Activated T-cell treated with anti-CD3 and anti-CD28 coated beads, Interleukin-2, amount 50 U/mL, for 4 hours (primary cell): ENCODE measurements around the gene PCBD1. TPM values are rescaled to one million over a fixed set of nuclear protein-coding genes. Genes with fewer than 3 reads are reported as not detected.
A peak's percentile ranks its signal among the peaks of the same experiment; 100 is the strongest.

Experiments used
- ATAC-seq, 2 donors: fragments of 200-7000 bp; cut with Tn5 transposase; one replicate each; pipeline ENCODE4 v1.10.0; 2021
- DNase-seq: peaks from one replicate; pipeline ENCODE4 v3.0.0-alpha.2; 2020
- H3K27me3 Mint-ChIP-seq: one replicate; pipeline ENCODE4 v1.8.0; 2021; ENCODE audit warnings: low read depth, mixed read lengths
- H3K36me3 Mint-ChIP-seq: one replicate; pipeline ENCODE4 v1.8.0; 2022; ENCODE audit warnings: mixed read lengths; ENCODE audit not compliant: insufficient read depth
- H3K4me1 Mint-ChIP-seq: one replicate; pipeline ENCODE4 v1.8.0; 2021; ENCODE audit warnings: low read depth, mixed read lengths
- H3K4me3 Mint-ChIP-seq: one replicate; pipeline ENCODE4 v1.8.0; 2021; ENCODE audit warnings: mild to moderate bottlenecking, moderate library complexity, mixed read lengths
- H3K9me3 Mint-ChIP-seq: one replicate; pipeline ENCODE4 v1.8.0; 2021; ENCODE audit warnings: mixed read lengths
- total RNA-seq, 3 donors: library from RNA; stranded (reverse); gene quantifications; one replicate each; pipeline ENCODE4 v1.2.1, GENCODE V29; 2021

PCBD1 gene
- total RNA-seq, 3 donors from 2014 or later, result 27.9 to 30.9 (median 28.8) TPM

GRCh38 chr10:70849582-70850016 lies 38.8 kb downstream of the PCBD1 start:
- Mint-ChIP-seq H3K36me3 (peaks cover 47% of the 10 kb centered on the region), H3K27me3 (no peaks in the 10 kb centered on the region), H3K9me3 (no peaks in the 10 kb centered on the region), H3K4me1 (peaks cover 13% of the 10 kb centered on the region), H3K4me3 (no peak overlapping the region)
- DNase-seq, result no peak
- no peak for ATAC-seq

GRCh38 chr10:70847659-70848360 lies 40.6 kb downstream of the PCBD1 start:
- peaks cover 49% of the 10 kb centered on the region for H3K36me3 Mint-ChIP-seq
- no peaks in the 10 kb centered on the region for H3K9me3 Mint-ChIP-seq
- DNase-seq (no peak), ATAC-seq (peak; percentile 51 to 63)
- H3K4me3 Mint-ChIP-seq, result no peak overlapping the region
- peaks cover 16% of the 10 kb centered on the region for H3K4me1 Mint-ChIP-seq
- H3K27me3 Mint-ChIP-seq, result no peaks in the 10 kb centered on the region

- ATAC-seq (no peak), DNase-seq (no peak)
- Mint-ChIP-seq H3K36me3 (peaks cover 53% of the 10 kb centered on the region), H3K4me3 (no peak overlapping the region), H3K27me3 (no peaks in the 10 kb centered on the region), H3K4me1 (peaks cover 17% of the 10 kb centered on the region), H3K9me3 (no peaks in the 10 kb centered on the region)
These were observed 41.6 kb downstream of the PCBD1 start for GRCh38 chr10:70846795-70847194.

- ATAC-seq, result no peak
- Mint-ChIP-seq H3K36me3 (peaks cover 56% of the 10 kb centered on the region), H3K9me3 (no peaks in the 10 kb centered on the region), H3K27me3 (no peaks in the 10 kb centered on the region), H3K4me3 (no peak overlapping the region), H3K4me1 (peaks cover 25% of the 10 kb centered on the region)
- DNase-seq, result no peak
These were observed 42.5 kb downstream of the PCBD1 start for GRCh38 chr10:70845816-70846215.

GRCh38 chr10:70845256-70845655 lies 43.1 kb downstream of the PCBD1 start:
- Mint-ChIP-seq H3K9me3 (no peaks in the 10 kb centered on the region), H3K36me3 (peaks cover 52% of the 10 kb centered on the region), H3K4me3 (no peak overlapping the region), H3K4me1 (peaks cover 29% of the 10 kb centered on the region), H3K27me3 (no peaks in the 10 kb centered on the region)
- ATAC-seq (no peak), DNase-seq (no peak)

- H3K36me3 Mint-ChIP-seq, result peaks cover 52% of the 10 kb centered on the region
- H3K4me1 Mint-ChIP-seq, result peaks cover 35% of the 10 kb centered on the region
- H3K4me3 Mint-ChIP-seq, result no peak overlapping the region
These were observed 44.4 kb downstream of the PCBD1 start for GRCh38 chr10:70843776-70844489.

GRCh38 chr10:70843333-70843732 lies 45.0 kb downstream of the PCBD1 start:
- ATAC-seq (no peak), DNase-seq (no peak)
- no peak overlapping the region for H3K4me3 Mint-ChIP-seq
- H3K36me3 Mint-ChIP-seq, result peaks cover 52% of the 10 kb centered on the region
- no peaks in the 10 kb centered on the region for H3K9me3 Mint-ChIP-seq
- H3K4me1 Mint-ChIP-seq, result peaks cover 33% of the 10 kb centered on the region
- H3K27me3 Mint-ChIP-seq, result no peaks in the 10 kb centered on the region

More at GRCh38 chr10:70843776-70844489, 44.4 kb downstream of the PCBD1 start:
- ATAC-seq (no peak), DNase-seq (no peak)
- H3K9me3 Mint-ChIP-seq, result no peaks in the 10 kb centered on the region
- H3K27me3 Mint-ChIP-seq, result no peaks in the 10 kb centered on the region

- Mint-ChIP-seq H3K36me3 (peaks cover 64% of the 10 kb centered on the region), H3K4me1 (peaks cover 36% of the 10 kb centered on the region)
- peak; percentile 56 to 78 for ATAC-seq
These were observed 47.5 kb downstream of the PCBD1 start for GRCh38 chr10:70840836-70841235.

GRCh38 chr10:70838270-70838805 lies 50.0 kb downstream of the PCBD1 start:
- peaks cover 57% of the 10 kb centered on the region for H3K36me3 Mint-ChIP-seq
- peaks cover 50% of the 10 kb centered on the region for H3K4me1 Mint-ChIP-seq
- ATAC-seq, result no peak
- H3K9me3 Mint-ChIP-seq, result peaks cover 5% of the 10 kb centered on the region
- H3K4me3 Mint-ChIP-seq, result no peak overlapping the region
- H3K27me3 Mint-ChIP-seq, result no peaks in the 10 kb centered on the region
- no peak for DNase-seq

More at GRCh38 chr10:70840836-70841235, 47.5 kb downstream of the PCBD1 start:
- no peak for DNase-seq
- no peaks in the 10 kb centered on the region for H3K27me3 Mint-ChIP-seq
- H3K4me3 Mint-ChIP-seq, result no peak overlapping the region
- H3K9me3 Mint-ChIP-seq, result peaks cover 5% of the 10 kb centered on the region

GRCh38 chr10:70837660-70838059 lies 50.7 kb downstream of the PCBD1 start:
- H3K4me1 Mint-ChIP-seq, result peaks cover 55% of the 10 kb centered on the region
- no peaks in the 10 kb centered on the region for H3K27me3 Mint-ChIP-seq
- H3K4me3 Mint-ChIP-seq, result no peak overlapping the region
- DNase-seq (no peak), ATAC-seq (no peak)
- H3K9me3 Mint-ChIP-seq, result peaks cover 5% of the 10 kb centered on the region
- H3K36me3 Mint-ChIP-seq, result peaks cover 55% of the 10 kb centered on the region

- Mint-ChIP-seq H3K9me3 (peaks cover 5% of the 10 kb centered on the region), H3K27me3 (no peaks in the 10 kb centered on the region), H3K36me3 (peaks cover 46% of the 10 kb centered on the region), H3K4me1 (peaks cover 57% of the 10 kb centered on the region), H3K4me3 (no peak overlapping the region)
- DNase-seq (no peak), ATAC-seq (no peak)
These were observed 52.0 kb downstream of the PCBD1 start for GRCh38 chr10:70836319-70836718.

GRCh38 chr10:70834441-70835151 lies 53.8 kb downstream of the PCBD1 start:
- no peak overlapping the region for H3K4me3 Mint-ChIP-seq
- peaks cover 5% of the 10 kb centered on the region for H3K9me3 Mint-ChIP-seq
- no peaks in the 10 kb centered on the region for H3K27me3 Mint-ChIP-seq
- DNase-seq, result no peak
- ATAC-seq, result no peak
- H3K4me1 Mint-ChIP-seq, result peaks cover 42% of the 10 kb centered on the region
- H3K36me3 Mint-ChIP-seq, result peaks cover 50% of the 10 kb centered on the region

- Mint-ChIP-seq H3K27me3 (no peaks in the 10 kb centered on the region), H3K4me3 (peak overlapping the region; percentile 65), H3K36me3 (peaks cover 50% of the 10 kb centered on the region), H3K4me1 (peaks cover 46% of the 10 kb centered on the region), H3K9me3 (peaks cover 5% of the 10 kb centered on the region)
- DNase-seq, result no peak
- no peak for ATAC-seq
These were observed 54.3 kb downstream of the PCBD1 start for GRCh38 chr10:70834021-70834420.

GRCh38 chr10:70833601-70834000 lies 54.8 kb downstream of the PCBD1 start:
- peaks cover 51% of the 10 kb centered on the region for H3K36me3 Mint-ChIP-seq
- no peak for ATAC-seq
- peak overlapping the region; percentile 65 for H3K4me3 Mint-ChIP-seq
- H3K4me1 Mint-ChIP-seq, result peaks cover 46% of the 10 kb centered on the region
- peaks cover 5% of the 10 kb centered on the region for H3K9me3 Mint-ChIP-seq
- H3K27me3 Mint-ChIP-seq, result no peaks in the 10 kb centered on the region
- DNase-seq, result no peak
